ENCODE data around the gene SIGLEC11. TPM values are rescaled to one million over a fixed set of nuclear protein-coding genes. Genes with fewer than 3 reads are reported as not detected.
A peak's percentile ranks its signal among the peaks of the same experiment; 100 is the strongest.

Gene SIGLEC11
- total and polyA plus RNA-seq, 2 of the 13 experiments (the other 11 are each of a cell fraction or from before 2014, with no cell fraction given) = not detected

- TF ChIP-seq GMEB2 (CRISPR knock-in tag; IDR thresholded peaks at IDR 0.05; ENCODE audit: low read depth) = no peak
- peak; percentile 14 to 39; a peak in 2 of 4 replicates for TF ChIP-seq HMGXB4 (CRISPR knock-in tag; IDR thresholded peaks at IDR 0.05; ENCODE audit: borderline replicate concordance in 1 of 2, low read depth in 1 of 2)
- TF ChIP-seq ZNF790 (CRISPR knock-in tag; IDR thresholded peaks at IDR 0.05; ENCODE audit: borderline replicate concordance) = peak; percentile 93; the same call in 1 of the 2 replicates
- no peak for TF ChIP-seq SCMH1 (CRISPR knock-in tag; IDR thresholded peaks at IDR 0.05; ENCODE audit: borderline replicate concordance)
- peak; percentile 97 for TF ChIP-seq PCBP1 (IDR thresholded peaks at IDR 0.05; ENCODE audit: borderline replicate concordance, low read depth, low read length)
- TF ChIP-seq RBAK (CRISPR knock-in tag; IDR thresholded peaks at IDR 0.05) = no peak
- TF ChIP-seq NFE2L1 (CRISPR knock-in tag; IDR thresholded peaks at IDR 0.05; ENCODE audit: borderline replicate concordance) = no peak
- TF ChIP-seq ZNF703 (CRISPR knock-in tag; IDR thresholded peaks at IDR 0.05; ENCODE audit: borderline replicate concordance) = peak; percentile 18; the same call in 1 of the 2 replicates
- no peak; the same call in 1 of the 2 replicates for TF ChIP-seq HBP1 (CRISPR knock-in tag; IDR thresholded peaks at IDR 0.05; ENCODE audit: low read depth)
- TF ChIP-seq ETS1 (CRISPR knock-in tag; IDR thresholded peaks at IDR 0.05) = no peak
- TF ChIP-seq SSRP1 (CRISPR knock-in tag; IDR thresholded peaks at IDR 0.05) = peak; percentile 97
- TF ChIP-seq ZNF816 (CRISPR knock-in tag; IDR thresholded peaks at IDR 0.05; ENCODE audit: borderline replicate concordance) = no peak
- TF ChIP-seq TFAP4 (IDR thresholded peaks at IDR 0.05; ENCODE audit: borderline replicate concordance, low read depth) = no peak
- 0 out of 2 replicates have a peak, but pooled peaks have one; percentile 23 for TF ChIP-seq PRMT3 (CRISPR knock-in tag; IDR thresholded peaks at IDR 0.05; ENCODE audit: borderline replicate concordance, low read depth)
- peak; percentile 68 for TF ChIP-seq TFDP2 (CRISPR knock-in tag; IDR thresholded peaks at IDR 0.05)
- TF ChIP-seq ZNF275 (CRISPR knock-in tag; IDR thresholded peaks at IDR 0.05; ENCODE audit: borderline replicate concordance) = peak; percentile 70
- no peak for TF ChIP-seq RFX3 (CRISPR knock-in tag; IDR thresholded peaks at IDR 0.05)
Observed at GRCh38 chr19:49929611-49930482, 31.1 kb downstream of the SIGLEC11 start (continued).
